ENCODE measurements around the gene FAM163B.
"Not testable (repeated sequence)": the region's sequence is repeated elsewhere in the genome, so short reads cannot be mapped to it uniquely, and the experiment has no call there.

FAM163B gene

DNA sequence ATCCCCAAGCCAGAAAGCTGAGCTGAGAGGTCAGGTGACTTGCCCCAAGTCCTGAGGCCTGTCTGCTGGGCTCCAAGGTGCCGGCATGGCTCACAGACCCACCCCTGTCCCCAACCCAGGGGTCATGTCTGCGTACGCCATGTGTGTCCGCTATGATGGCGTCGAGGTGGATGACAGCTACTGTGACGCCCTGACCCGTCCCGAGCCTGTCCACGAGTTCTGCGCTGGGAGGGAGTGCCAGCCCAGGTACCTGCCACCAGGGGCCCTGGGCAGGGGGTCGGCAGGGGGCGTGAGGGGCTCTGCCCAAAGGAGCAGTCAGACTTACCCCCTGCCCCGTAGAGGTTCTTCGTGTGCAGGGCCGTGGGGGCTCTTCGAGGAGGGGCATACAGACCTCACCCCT is 42.4 kb downstream of the FAM163B start:
- no peak overlapping the region for H3K4me3 ChIP-seq (ENCODE audit: control insufficient read depth, low read depth, low read length)
- no peak for DNase-seq (ENCODE audit: low read depth)
- TF ChIP-seq CTCF (IDR thresholded peaks at IDR 0.05; ENCODE audit: control insufficient read depth, insufficient read depth, low read depth, low read length, missing control alignments) = no peak

DNA sequence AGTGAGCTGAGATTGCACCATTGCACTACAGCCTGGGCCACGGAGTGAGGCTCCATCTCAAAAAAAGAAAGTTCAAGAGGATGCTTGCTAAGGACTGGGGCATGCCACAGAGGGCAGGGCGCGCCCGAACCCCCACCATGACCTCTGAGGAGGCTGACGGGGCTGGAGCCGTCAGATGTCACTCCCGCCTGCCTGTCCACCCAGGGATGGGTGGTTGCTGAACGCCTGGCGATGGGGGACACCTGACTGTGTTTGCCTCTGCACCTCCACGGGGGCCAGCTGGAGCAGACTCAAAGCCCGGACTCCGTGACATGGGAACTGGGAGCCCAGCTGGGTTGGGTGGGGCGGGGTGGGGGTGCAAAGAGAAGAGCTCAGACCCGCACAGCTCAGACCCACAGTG is 42.8 kb downstream of the FAM163B start:
- TF ChIP-seq CTCF (IDR thresholded peaks at IDR 0.05; ENCODE audit: control insufficient read depth, insufficient read depth, low read depth, low read length, missing control alignments) = no peak
- H3K4me3 ChIP-seq (ENCODE audit: control insufficient read depth, low read depth, low read length) = no peak overlapping the region
- no peak for DNase-seq (ENCODE audit: low read depth)

DNA sequence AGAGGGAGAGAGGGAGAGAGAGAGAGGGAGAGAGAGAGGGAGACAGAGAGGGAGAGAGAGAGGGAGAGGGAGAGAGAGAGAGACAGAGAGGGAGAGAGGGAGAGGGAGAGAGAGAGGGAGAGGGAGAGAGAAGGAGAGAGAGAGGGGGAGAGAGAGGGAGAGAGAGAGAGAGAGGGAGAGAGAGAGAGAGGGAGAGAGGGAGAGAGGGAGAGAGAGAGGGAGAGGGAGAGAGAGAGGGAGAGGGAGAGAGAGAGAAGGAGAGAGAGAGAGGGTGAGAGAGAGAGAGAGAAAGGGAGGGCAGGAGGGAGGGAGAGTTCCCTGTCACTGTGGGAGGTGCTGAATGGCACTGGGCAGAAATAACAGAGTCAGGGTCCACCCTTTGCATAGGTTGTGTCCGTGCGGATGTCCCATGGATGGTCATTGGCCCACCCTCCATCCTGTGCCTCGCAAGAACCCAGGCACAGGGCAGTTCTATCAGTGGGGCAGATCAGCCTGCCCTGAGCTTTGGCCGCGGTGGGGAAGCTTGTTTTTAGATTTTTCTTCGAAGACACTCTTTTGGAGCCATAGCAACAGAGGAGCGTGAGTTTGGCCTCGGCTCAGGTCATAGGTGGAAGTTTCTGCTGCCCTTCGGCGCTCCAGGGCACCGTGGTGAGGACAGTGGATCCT is 44.6 kb downstream of the FAM163B start:
- DNase-seq (ENCODE audit: low read depth) = no peak
- no peak for TF ChIP-seq CTCF (IDR thresholded peaks at IDR 0.05; ENCODE audit: control insufficient read depth, insufficient read depth, low read depth, low read length, missing control alignments)
- H3K4me3 ChIP-seq (ENCODE audit: control insufficient read depth, low read depth, low read length) = no peak overlapping the region

- H3K4me3 ChIP-seq (ENCODE audit: control insufficient read depth, low read depth, low read length); DNase-seq (ENCODE audit: low read depth): not testable (repeated sequence)
Observed at GRCh38 chr9:133563814-133564213, 45.4 kb downstream of the FAM163B start.

DNA sequence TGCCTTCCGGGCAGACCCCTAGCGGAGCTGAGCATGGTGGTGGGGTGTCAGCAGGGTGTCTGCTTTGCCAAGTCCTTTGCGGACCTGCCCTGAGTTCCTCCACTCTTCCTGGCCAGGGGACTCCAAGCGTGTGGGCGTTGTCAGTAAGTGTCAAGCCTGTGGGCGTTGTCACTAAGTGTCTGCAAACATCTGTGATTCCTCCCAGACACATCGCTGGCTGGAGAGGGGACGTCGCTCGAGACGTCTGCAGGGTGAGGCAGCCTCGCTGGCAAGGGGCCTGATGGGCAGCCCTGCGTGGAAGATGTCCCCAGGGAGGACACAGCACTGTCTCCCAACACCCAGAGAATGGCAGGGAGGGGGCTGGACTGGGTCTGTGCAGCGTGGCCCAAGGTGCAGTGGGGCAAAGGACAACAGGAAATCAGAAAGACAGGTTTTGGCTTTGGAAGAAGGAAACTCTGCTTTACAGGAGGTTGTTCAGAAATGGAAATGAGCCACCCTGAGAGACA is 45.8 kb downstream of the FAM163B start:
- no peak overlapping the region for H3K4me3 ChIP-seq (ENCODE audit: control insufficient read depth, low read depth, low read length)
- no peak for DNase-seq (ENCODE audit: low read depth)
- no peak for TF ChIP-seq CTCF (IDR thresholded peaks at IDR 0.05; ENCODE audit: control insufficient read depth, insufficient read depth, low read depth, low read length, missing control alignments)

- no peak for TF ChIP-seq CTCF (IDR thresholded peaks at IDR 0.05; ENCODE audit: control insufficient read depth, insufficient read depth, low read depth, low read length, missing control alignments)
- DNase-seq (ENCODE audit: low read depth) = no peak
- H3K4me3 ChIP-seq (ENCODE audit: control insufficient read depth, low read depth, low read length) = no peak overlapping the region
Observed at GRCh38 chr9:133562611-133563290, 46.4 kb downstream of the FAM163B start.

DNA sequence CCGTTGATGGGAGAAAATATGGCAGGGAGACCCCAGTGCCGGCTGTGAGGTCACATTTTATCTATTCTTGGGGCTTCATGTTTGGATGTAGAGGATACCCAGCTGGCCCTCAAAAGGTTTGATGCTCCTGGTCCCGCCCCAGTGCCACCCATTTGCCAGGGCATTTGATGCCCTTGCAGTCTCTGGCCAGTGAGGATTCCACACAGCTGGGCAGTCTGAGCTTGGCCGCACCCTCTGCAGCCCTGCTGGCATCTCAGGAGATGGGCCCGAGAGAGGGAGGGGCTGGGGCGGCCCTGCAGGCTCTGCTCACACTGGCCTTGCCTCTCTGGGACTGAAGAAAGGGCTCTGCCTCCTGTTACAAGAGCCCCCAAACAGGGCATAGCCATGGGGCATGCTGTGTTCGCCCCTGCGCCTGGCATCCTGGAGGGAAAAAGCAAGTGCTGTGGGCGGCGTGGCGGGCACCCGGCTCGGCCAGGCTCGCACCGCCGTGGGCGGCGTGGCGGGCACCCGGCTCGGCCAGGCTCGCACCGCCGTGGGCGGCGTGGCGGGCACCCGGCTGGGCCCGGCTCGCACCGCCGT is 47.1 kb downstream of the FAM163B start:
- DNase-seq (ENCODE audit: low read depth) = no peak
- TF ChIP-seq CTCF (IDR thresholded peaks at IDR 0.05; ENCODE audit: control insufficient read depth, insufficient read depth, low read depth, low read length, missing control alignments) = no peak
- no peak overlapping the region for H3K4me3 ChIP-seq (ENCODE audit: control insufficient read depth, low read depth, low read length)
